ENCODE data around the gene SPATA18. TPM values are rescaled to one million over a fixed set of nuclear protein-coding genes. Genes with fewer than 3 reads are reported as not detected.

SPATA18 gene
- total and polyA plus RNA-seq, 2 of the 13 experiments (the other 11 are each of a cell fraction or from before 2014, with no cell fraction given): 5.7 to 13.2 TPM

- TF ChIP-seq BCL6 (CRISPR knock-in tag; IDR thresholded peaks at IDR 0.05): peak; percentile 32; the same call in 1 of the 2 replicates
- no peak for TF ChIP-seq ZNF260 (CRISPR knock-in tag; IDR thresholded peaks at IDR 0.05; ENCODE audit: borderline replicate concordance, low read depth)
- no peak for TF ChIP-seq ZNF619 (CRISPR knock-in tag; IDR thresholded peaks at IDR 0.05)
- TF ChIP-seq TEAD3 (CRISPR knock-in tag; optimal IDR thresholded peaks at IDR 0.05; ENCODE audit: borderline replicate concordance): peak; percentile 58
- TF ChIP-seq CHD2 (IDR thresholded peaks at IDR 0.05; ENCODE audit: low read depth, low read length): no peak
- 0 out of 2 replicates have a peak, but pooled peaks have one; percentile 17 for TF ChIP-seq RARA (CRISPR knock-in tag; IDR thresholded peaks at IDR 0.05)
- TF ChIP-seq ZNF644 (CRISPR knock-in tag; IDR thresholded peaks at IDR 0.05; ENCODE audit: low read depth): peak; percentile 80; the same call in 1 of the 2 replicates
- no peak for TF ChIP-seq RCOR2 (CRISPR knock-in tag; IDR thresholded peaks at IDR 0.05)
- TF ChIP-seq ZNF230 (CRISPR knock-in tag; IDR thresholded peaks at IDR 0.05): no peak
- TF ChIP-seq MATR3 (CRISPR knock-in tag; IDR thresholded peaks at IDR 0.05): no peak
- no peak for TF ChIP-seq CEBPG (CRISPR knock-in tag; IDR thresholded peaks at IDR 0.05)
- TF ChIP-seq YEATS4 (CRISPR knock-in tag; IDR thresholded peaks at IDR 0.05; ENCODE audit: borderline replicate concordance): no peak
- no peak for TF ChIP-seq ZMYM3 (CRISPR knock-in tag; IDR thresholded peaks at IDR 0.05)
- no peak for TF ChIP-seq ZFP91 (CRISPR knock-in tag; IDR thresholded peaks at IDR 0.05; ENCODE audit: borderline replicate concordance)
- no peak for TF ChIP-seq NFE2 (CRISPR knock-in tag; IDR thresholded peaks at IDR 0.05)
- TF ChIP-seq PHF21A (CRISPR knock-in tag; IDR thresholded peaks at IDR 0.05): peak; percentile 28; the same call in 1 of the 2 replicates
- TF ChIP-seq ZMYM4 (CRISPR knock-in tag; IDR thresholded peaks at IDR 0.05): peak; percentile 52; the same call in 1 of the 2 replicates
- TF ChIP-seq ZSCAN20 (CRISPR knock-in tag; IDR thresholded peaks at IDR 0.05; ENCODE audit: borderline replicate concordance): no peak
- TF ChIP-seq NCOA1 (CRISPR knock-in tag; IDR thresholded peaks at IDR 0.05): no peak
- no peak for TF ChIP-seq NAIF1 (CRISPR knock-in tag; IDR thresholded peaks at IDR 0.05; ENCODE audit: borderline replicate concordance)
- TF ChIP-seq DMAP1 (CRISPR knock-in tag; IDR thresholded peaks at IDR 0.05): no peak
- TF ChIP-seq MXD1 (CRISPR knock-in tag; IDR thresholded peaks at IDR 0.05): no peak
- TF ChIP-seq HNF4A (CRISPR knock-in tag; IDR thresholded peaks at IDR 0.05): peak; percentile 31; the same call in 1 of the 2 replicates
- no peak for TF ChIP-seq FOXC1 (CRISPR knock-in tag; IDR thresholded peaks at IDR 0.05; ENCODE audit: borderline replicate concordance)
- TF ChIP-seq RXRB (CRISPR knock-in tag; IDR thresholded peaks at IDR 0.05; ENCODE audit: borderline replicate concordance): peak; percentile 42; the same call in 1 of the 2 replicates
Measured at GRCh38 chr4:52019936-52020657, 31.0 kb upstream of the SPATA18 start, which contains the start of gene LRRC66 (continued).

Measured in HepG2 (cell line).